Measurements from ENCODE around the gene NUP153. TPM values are rescaled to one million over a fixed set of nuclear protein-coding genes. Genes with fewer than 3 reads are reported as not detected.

Gene NUP153
- total RNA-seq, 4 donors from 2014 or later, result 38.0 to 58.6 (median 44.9) TPM

GRCh38 chr6:17663226-17663625 lies 43.5 kb downstream of the NUP153 start:
- no peak for TF ChIP-seq POLR2A (IDR thresholded peaks at IDR 0.05)
- no peak for TF ChIP-seq CTCF (IDR thresholded peaks at IDR 0.05)
- 92 to 94% methylated on average over 4 of the region's 4 CpGs for WGBS, 2 donors
- H3K27ac ChIP-seq, result no peak overlapping the region
- no peaks in the 10 kb centered on the region for H3K4me1 ChIP-seq
- no peaks in the 10 kb centered on the region for H3K9me3 ChIP-seq
- no peaks in the 10 kb centered on the region for H3K27me3 ChIP-seq
- H3K4me3 ChIP-seq (replicated peaks in 1 of 3), result no peak overlapping the region
- no peak for DNase-seq
- intact Hi-C loops (cut with DNase I), result no loop called here
- H3K36me3 ChIP-seq, result peaks cover 28 to 32% of the 10 kb centered on the region in 2 donors

DNA sequence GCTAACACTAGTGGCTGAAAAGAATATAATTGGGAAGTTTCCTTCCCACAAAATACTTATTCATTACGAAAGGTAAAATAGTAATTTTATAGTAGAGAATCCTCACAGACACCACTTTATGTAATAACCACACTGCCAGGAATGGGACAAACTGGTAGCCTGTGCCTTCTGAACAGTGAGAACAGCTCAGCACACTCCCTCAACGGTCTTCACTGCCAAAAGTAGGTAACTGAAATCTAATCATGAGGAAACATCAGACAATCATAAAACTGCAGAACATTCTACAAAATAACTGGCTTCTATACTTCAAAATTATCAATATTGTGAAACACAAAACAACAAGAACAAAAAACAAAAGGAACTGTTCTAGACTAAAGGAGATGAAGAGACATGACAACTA lies 44.1 kb downstream of the NUP153 start:
- intact Hi-C loops (cut with DNase I), result no loop called here
- no peak overlapping the region for H3K4me3 ChIP-seq (replicated peaks in 1 of 3)
- TF ChIP-seq CTCF (IDR thresholded peaks at IDR 0.05), result no peak
- no peak for TF ChIP-seq POLR2A (IDR thresholded peaks at IDR 0.05)
- no peaks in the 10 kb centered on the region for H3K27me3 ChIP-seq
- WGBS, 2 donors, result 86 to 93% methylated on average over 2 of the region's 2 CpGs
- no peak for DNase-seq
- no peaks in the 10 kb centered on the region for H3K9me3 ChIP-seq
- H3K36me3 ChIP-seq, result peaks cover 25 to 29% of the 10 kb centered on the region in 2 donors
- H3K27ac ChIP-seq, result no peak overlapping the region
- H3K4me1 ChIP-seq, result no peaks in the 10 kb centered on the region

GRCh38 chr6:17656644-17657043 lies 50.1 kb downstream of the NUP153 start:
- TF ChIP-seq POLR2A (IDR thresholded peaks at IDR 0.05), result no peak
- no peak for TF ChIP-seq CTCF (IDR thresholded peaks at IDR 0.05)
- DNase-seq, result no peak
- Histone ChIP-seq H3K27me3 (no peaks in the 10 kb centered on the region), H3K4me1 (no peaks in the 10 kb centered on the region), H3K9me3 (no peaks in the 10 kb centered on the region), H3K36me3 (peaks cover 8 to 12% of the 10 kb centered on the region in 2 donors), H3K4me3 (replicated peaks in 1 of 3) (no peak overlapping the region), H3K27ac (no peak overlapping the region)
- WGBS, 2 donors, result 59 to 90% methylated on average over 2 to 3 of the region's 3 CpGs
- intact Hi-C loops (cut with DNase I), result no loop called here

GRCh38 chr6:17656092-17656491 lies 50.6 kb downstream of the NUP153 start:
- 100% methylated on average over 1 of the region's 1 CpG for WGBS, 2 donors
- Histone ChIP-seq H3K4me3 (replicated peaks in 1 of 3) (no peak overlapping the region), H3K27ac (no peak overlapping the region), H3K27me3 (no peaks in the 10 kb centered on the region), H3K4me1 (peaks cover 0 to under 1% of the 10 kb centered on the region in 2 donors), H3K9me3 (no peaks in the 10 kb centered on the region), H3K36me3 (peaks cover 7% of the 10 kb centered on the region in 2 donors)
- intact Hi-C loops (cut with DNase I), result no loop called here
- TF ChIP-seq POLR2A (IDR thresholded peaks at IDR 0.05), result no peak
- no peak for TF ChIP-seq CTCF (IDR thresholded peaks at IDR 0.05)
- no peak for DNase-seq

GRCh38 chr6:17653198-17653882 lies 53.4 kb downstream of the NUP153 start:
- H3K4me3 ChIP-seq (replicated peaks in 1 of 3), result no peak overlapping the region
- no peaks in the 10 kb centered on the region for H3K27me3 ChIP-seq
- intact Hi-C loops (cut with DNase I), result no loop called here
- WGBS, 2 donors, result 77% methylated on average over 5 of the region's 5 CpGs
- TF ChIP-seq CTCF (IDR thresholded peaks at IDR 0.05) (no peak), POLR2A (IDR thresholded peaks at IDR 0.05) (no peak)
- H3K9me3 ChIP-seq, result no peaks in the 10 kb centered on the region
- DNase-seq, result no peak
- peaks cover 0 to under 1% of the 10 kb centered on the region in 2 donors for H3K36me3 ChIP-seq
- peaks cover 14 to 15% of the 10 kb centered on the region in 2 donors for H3K4me1 ChIP-seq
- no peak overlapping the region for H3K27ac ChIP-seq

All from thyroid gland (tissue), 4 donors.